ENCODE data around the gene ST3GAL3. TPM values are rescaled to one million over a fixed set of nuclear protein-coding genes. Genes with fewer than 3 reads are reported as not detected.
A peak's percentile ranks its signal among the peaks of the same experiment; 100 is the strongest.

The ST3GAL3 gene
- total RNA-seq, 2 donors from 2014 or later: 26.3 to 36.0 TPM

DNA sequence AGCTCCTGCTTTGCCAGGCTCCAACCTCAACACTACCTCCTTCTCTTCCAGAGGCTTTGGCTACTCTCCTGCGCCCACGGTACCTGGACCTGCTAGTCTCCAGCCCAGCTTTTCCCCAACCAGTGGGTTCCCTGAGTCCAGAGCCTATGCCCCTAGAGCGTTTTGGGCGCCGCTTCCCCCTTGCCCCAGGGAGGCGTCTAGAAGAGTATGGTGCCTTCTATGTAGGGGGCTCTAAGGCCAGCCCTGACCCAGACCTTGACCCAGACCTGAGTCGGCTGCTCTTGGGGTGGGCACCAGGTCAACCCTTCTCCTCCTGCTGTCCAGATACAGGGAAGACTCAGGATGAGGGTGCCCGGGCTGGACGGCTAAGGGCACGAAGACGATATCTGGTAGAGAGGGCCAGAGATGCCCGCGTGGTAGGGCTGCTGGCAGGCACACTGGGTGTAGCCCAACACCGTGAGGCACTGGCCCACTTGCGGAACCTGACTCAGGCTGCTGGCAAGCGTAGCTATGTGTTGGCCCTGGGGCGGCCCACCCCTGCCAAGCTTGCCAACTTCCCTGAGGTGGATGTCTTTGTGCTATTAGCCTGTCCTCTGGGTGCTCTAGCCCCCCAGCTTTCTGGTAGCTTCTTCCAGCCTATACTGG, 264.1 kb downstream of the ST3GAL3 start:
- TF ChIP-seq, protein P1, sequence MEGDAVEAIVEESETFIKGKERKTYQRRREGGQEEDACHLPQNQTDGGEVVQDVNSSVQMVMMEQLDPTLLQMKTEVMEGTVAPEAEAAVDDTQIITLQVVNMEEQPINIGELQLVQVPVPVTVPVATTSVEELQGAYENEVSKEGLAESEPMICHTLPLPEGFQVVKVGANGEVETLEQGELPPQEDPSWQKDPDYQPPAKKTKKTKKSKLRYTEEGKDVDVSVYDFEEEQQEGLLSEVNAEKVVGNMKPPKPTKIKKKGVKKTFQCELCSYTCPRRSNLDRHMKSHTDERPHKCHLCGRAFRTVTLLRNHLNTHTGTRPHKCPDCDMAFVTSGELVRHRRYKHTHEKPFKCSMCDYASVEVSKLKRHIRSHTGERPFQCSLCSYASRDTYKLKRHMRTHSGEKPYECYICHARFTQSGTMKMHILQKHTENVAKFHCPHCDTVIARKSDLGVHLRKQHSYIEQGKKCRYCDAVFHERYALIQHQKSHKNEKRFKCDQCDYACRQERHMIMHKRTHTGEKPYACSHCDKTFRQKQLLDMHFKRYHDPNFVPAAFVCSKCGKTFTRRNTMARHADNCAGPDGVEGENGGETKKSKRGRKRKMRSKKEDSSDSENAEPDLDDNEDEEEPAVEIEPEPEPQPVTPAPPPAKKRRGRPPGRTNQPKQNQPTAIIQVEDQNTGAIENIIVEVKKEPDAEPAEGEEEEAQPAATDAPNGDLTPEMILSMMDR (IDR thresholded peaks at IDR 0.05): no peak
- Histone ChIP-seq H3K9me3 (no peaks in the 10 kb centered on the region), H3K36me3 (peaks cover 7% of the 10 kb centered on the region), H3K4me3 (no peak overlapping the region), H3K4me1 (ENCODE audit: control insufficient read depth in 1 of 2, low read depth in 2 of 2) (peaks cover 17 to 38% of the 10 kb centered on the region in 2 donors), H3K27ac (no peak overlapping the region), H3K27me3 (replicated peaks; ENCODE audit: insufficient read depth) (no peaks in the 10 kb centered on the region)
- no peak for ATAC-seq (ENCODE audit: insufficient number of reproducible peaks, low FRiP score, low read depth)
- no peak for DNase-seq (ENCODE audit: low spot score)

- Histone ChIP-seq H3K9me3 (no peaks in the 10 kb centered on the region), H3K4me1 (ENCODE audit: control insufficient read depth in 1 of 2, low read depth in 2 of 2) (peaks cover 31 to 60% of the 10 kb centered on the region in 2 donors), H3K4me3 (peak overlapping the region; percentile 85), H3K27ac (peak overlapping the region; percentile 77 to 86), H3K27me3 (replicated peaks; ENCODE audit: insufficient read depth) (no peaks in the 10 kb centered on the region), H3K36me3 (peaks cover 17% of the 10 kb centered on the region)
- DNase-seq (ENCODE audit: low spot score): no peak
- TF ChIP-seq, protein P1 (IDR thresholded peaks at IDR 0.05): no peak
- no peak for ATAC-seq (ENCODE audit: insufficient number of reproducible peaks, low FRiP score, low read depth)
Observed at GRCh38 chr1:43973981-43974442, 266.7 kb downstream of the ST3GAL3 start.

GRCh38 chr1:43974443-43975248, 267.3 kb downstream of the ST3GAL3 start, which contains the start of gene ATP6V0B:
Gene ATP6V0B, plus strand, starts transcription at chr1:43974960. Its CDS starts 81 bp downstream, at chr1:43975041.
- peak; percentile 91 for DNase-seq (ENCODE audit: low spot score)
- no peaks in the 10 kb centered on the region for H3K9me3 ChIP-seq
- peak; percentile 72 for ATAC-seq (ENCODE audit: insufficient number of reproducible peaks, low FRiP score, low read depth)
- H3K4me3 ChIP-seq: peak within 1 kb of the TSS; percentile 85
- H3K27me3 ChIP-seq (replicated peaks; ENCODE audit: insufficient read depth): no peaks in the 10 kb centered on the region
- H3K36me3 ChIP-seq: peaks cover 17% of the 10 kb centered on the region
- peak within 1 kb of the TSS; percentile 77 to 86 for H3K27ac ChIP-seq
- TF ChIP-seq, protein P1 (IDR thresholded peaks at IDR 0.05): no peak
- H3K4me1 ChIP-seq (ENCODE audit: control insufficient read depth in 1 of 2, low read depth in 2 of 2): peaks cover 31 to 57% of the 10 kb centered on the region in 2 donors

- Histone ChIP-seq H3K27ac (peak overlapping the region; percentile 77 to 86), H3K36me3 (peaks cover 17% of the 10 kb centered on the region), H3K27me3 (replicated peaks; ENCODE audit: insufficient read depth) (no peaks in the 10 kb centered on the region), H3K9me3 (no peaks in the 10 kb centered on the region), H3K4me1 (ENCODE audit: control insufficient read depth in 1 of 2, low read depth in 2 of 2) (peaks cover 35 to 60% of the 10 kb centered on the region in 2 donors), H3K4me3 (peak overlapping the region; percentile 85)
- TF ChIP-seq, protein P1 (IDR thresholded peaks at IDR 0.05): no peak
- no peak for ATAC-seq (ENCODE audit: insufficient number of reproducible peaks, low FRiP score, low read depth)
- DNase-seq (ENCODE audit: low spot score): no peak
Observed at GRCh38 chr1:43975249-43975961, 268.1 kb downstream of the ST3GAL3 start.

Data from thoracic aorta (tissue), 2 donors.